GM19328 (cell line): ENCODE data around the gene NRG2.
A peak's percentile ranks its signal among the peaks of the same experiment; 100 is the strongest.

Experiments
- ATAC-seq: cut with Tn5 transposase; IDR thresholded peaks from one replicate; pipeline ENCODE4 v1.9.1; 2021; ENCODE audit warnings: mild to moderate bottlenecking, moderate library complexity; ENCODE audit not compliant: unreplicated experiment

Gene NRG2

GRCh38 chr5:139975306-139975705 is 67.8 kb downstream of the NRG2 start:
- ATAC-seq: no peak

GRCh38 chr5:139974661-139975060 is 68.4 kb downstream of the NRG2 start:
- no peak for ATAC-seq

GRCh38 chr5:139971202-139971725 is 71.8 kb downstream of the NRG2 start:
- no peak for ATAC-seq

- ATAC-seq: no peak
Measured at GRCh38 chr5:139969318-139969717, 73.8 kb downstream of the NRG2 start.

GRCh38 chr5:139968547-139969261 is 74.4 kb downstream of the NRG2 start:
- peak; percentile 94 for ATAC-seq

- no peak for ATAC-seq
Measured at GRCh38 chr5:139967353-139967752, 75.7 kb downstream of the NRG2 start.

GRCh38 chr5:139966856-139967255 is 76.2 kb downstream of the NRG2 start:
- no peak for ATAC-seq

DNA sequence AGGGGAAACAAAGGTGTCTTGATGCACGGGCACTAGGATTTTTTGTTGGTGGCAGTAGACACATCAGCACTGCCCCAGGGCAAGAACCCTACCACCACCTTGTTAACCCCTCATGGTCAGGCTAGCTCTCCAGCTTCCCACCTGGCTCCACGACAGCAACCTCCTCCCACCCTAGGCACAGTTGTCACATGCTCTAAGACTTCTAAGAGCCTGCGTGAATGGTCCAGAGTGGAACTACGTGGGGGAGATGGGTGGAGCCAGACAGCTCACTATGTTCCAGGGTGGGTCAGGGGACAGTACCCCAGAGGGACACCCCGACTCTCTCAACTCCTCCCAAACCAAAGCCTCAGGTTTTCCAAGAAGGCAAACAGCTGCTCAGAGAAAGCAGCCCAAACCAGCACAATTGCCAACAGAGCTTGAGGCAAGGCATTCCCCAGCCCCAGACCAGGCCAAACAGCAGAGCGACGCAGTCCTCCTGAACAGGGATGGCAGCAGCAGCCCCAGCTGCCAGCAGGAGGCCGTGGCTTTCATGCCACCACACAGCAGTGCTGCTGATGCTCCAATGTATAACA is 78.0 kb downstream of the NRG2 start:
- ATAC-seq: no peak

- ATAC-seq: no peak
Measured at GRCh38 chr5:139964266-139964993, 78.7 kb downstream of the NRG2 start.

DNA sequence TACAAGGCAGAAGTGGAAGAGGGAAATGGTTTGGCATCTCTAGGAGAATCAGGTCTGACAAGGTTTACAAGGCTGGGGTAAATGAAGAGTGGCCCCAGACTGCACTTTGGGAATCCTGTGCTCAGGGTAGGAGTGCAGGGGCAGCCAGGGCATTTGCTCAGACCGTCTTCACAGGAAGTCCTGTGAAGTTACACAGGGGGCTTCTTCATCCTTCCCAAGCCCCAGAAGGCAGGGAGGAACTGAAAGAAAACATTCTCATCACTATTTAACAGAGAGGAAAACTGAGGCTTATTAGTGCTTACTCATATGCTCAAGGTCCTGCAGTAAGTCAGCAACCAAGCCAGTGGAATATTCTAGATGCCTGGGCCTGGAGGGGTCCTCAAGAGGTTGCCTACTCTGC is 80.7 kb downstream of the NRG2 start:
- no peak for ATAC-seq

GRCh38 chr5:139961435-139962157 is 81.5 kb downstream of the NRG2 start:
- ATAC-seq: no peak

GRCh38 chr5:139960723-139961383 is 82.2 kb downstream of the NRG2 start:
- ATAC-seq: no peak

- no peak for ATAC-seq
Measured at GRCh38 chr5:139958432-139959148, 84.5 kb downstream of the NRG2 start.

GRCh38 chr5:139956342-139956741 is 86.8 kb downstream of the NRG2 start:
- no peak for ATAC-seq

DNA sequence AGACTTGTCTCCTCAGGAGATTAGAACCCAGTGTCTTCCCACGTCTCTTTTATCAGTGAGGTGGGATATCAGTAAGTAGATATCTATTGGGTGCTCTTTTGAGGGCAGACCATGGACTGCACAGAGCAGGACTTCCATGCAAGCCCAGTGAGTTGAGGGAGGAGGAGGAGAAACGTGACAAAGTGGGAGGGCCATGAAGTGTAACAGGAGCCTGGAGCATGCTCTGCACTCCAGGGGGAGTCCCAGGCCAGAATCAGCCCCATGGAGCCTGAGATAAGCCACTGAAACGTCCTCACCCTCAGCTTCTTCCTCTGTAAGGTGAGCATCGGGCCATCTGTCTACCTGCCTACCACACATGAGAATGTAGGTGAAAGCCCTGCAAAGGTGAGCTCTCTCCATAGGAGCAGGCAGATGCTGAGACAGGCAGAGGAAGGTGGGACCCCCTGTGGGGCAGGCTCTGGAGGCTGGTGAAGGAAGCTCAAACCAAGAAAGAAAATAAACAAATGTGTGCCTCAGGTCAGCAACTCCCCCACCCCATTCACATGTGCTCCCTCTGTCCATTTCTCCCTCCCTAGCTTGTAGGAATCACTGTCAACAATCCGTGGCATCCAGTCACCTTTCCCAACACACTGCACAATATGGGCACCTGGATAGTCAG is 87.4 kb downstream of the NRG2 start:
- no peak for ATAC-seq

GRCh38 chr5:139955053-139955605 is 88.0 kb downstream of the NRG2 start:
- no peak for ATAC-seq

GRCh38 chr5:139954462-139954861 is 88.6 kb downstream of the NRG2 start:
- ATAC-seq: no peak

DNA sequence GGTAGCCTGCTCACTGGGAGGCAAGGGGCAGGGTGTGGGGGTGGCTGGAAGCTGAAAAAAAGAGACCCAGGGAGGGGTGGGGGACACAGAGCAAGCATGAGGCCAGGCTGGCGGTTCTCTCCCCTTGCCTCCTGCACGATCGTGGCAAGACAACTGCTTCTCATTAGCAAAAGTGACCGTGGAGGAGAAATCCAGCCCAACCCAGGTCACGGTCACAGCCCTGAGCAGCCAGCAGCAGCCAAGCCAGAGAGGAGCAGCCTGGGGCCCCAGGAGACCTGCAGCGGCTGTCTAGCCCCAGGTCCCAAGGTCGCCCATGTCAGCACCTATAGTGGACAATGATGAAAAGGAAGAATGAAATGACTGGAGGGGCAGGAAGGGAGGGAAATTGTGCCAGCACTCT is 89.1 kb downstream of the NRG2 start:
- no peak for ATAC-seq

GRCh38 chr5:139952574-139952973 is 90.5 kb downstream of the NRG2 start:
- ATAC-seq: no peak
